Activated CD4-positive, alpha-beta T cell treated with anti-CD3 and anti-CD28 coated beads, Interleukin-2, amount 10 ng/mL, durations not matched to agents 7 days and 5 days (primary cell): Measurements from ENCODE around the gene SMR3A. TPM values are rescaled to one million over a fixed set of nuclear protein-coding genes. Genes with fewer than 3 reads are reported as not detected.

ENCODE experiments used
- CTCF ChIA-PET: fragments of 350-600 bp; sonication (Branson Sonifier 250); formaldehyde crosslinking; loops from one replicate; lab custom pipeline; 2021; ENCODE audit warnings: antibody characterized with exemption; lab: Charles Lee
- POLR2A ChIA-PET: fragments of 350-600 bp; sonication (Branson Sonifier 250); formaldehyde crosslinking; loops from one replicate; lab custom pipeline; 2021; ENCODE audit warnings: antibody characterized with exemption; lab: Charles Lee
- DNase-seq: peaks from one replicate; pipeline ENCODE4 v3.0.0-alpha.2; 2020
- H3K27ac Mint-ChIP-seq: one replicate; pipeline ENCODE4 v1.8.0; 2021; ENCODE audit warnings: mild to moderate bottlenecking, moderate library complexity, mixed read lengths
- H3K27me3 Mint-ChIP-seq: one replicate; pipeline ENCODE4 v1.8.0; 2021; ENCODE audit warnings: mixed read lengths
- H3K36me3 Mint-ChIP-seq: one replicate; pipeline ENCODE4 v1.8.0; 2021; ENCODE audit warnings: low read depth, mixed read lengths
- H3K4me1 Mint-ChIP-seq: one replicate; pipeline ENCODE4 v1.8.0; 2021; ENCODE audit warnings: mixed read lengths
- H3K4me3 Mint-ChIP-seq: one replicate; pipeline ENCODE4 v1.8.0; 2021; ENCODE audit warnings: mild to moderate bottlenecking, moderate library complexity, mixed read lengths
- H3K9me3 Mint-ChIP-seq: one replicate; pipeline ENCODE4 v1.8.0; 2021; ENCODE audit warnings: mixed read lengths
- total RNA-seq, 2 experiments: library from RNA; stranded (reverse); gene quantifications; one replicate each; pipeline ENCODE4 v1.2.3, GENCODE V29; 2021

SMR3A gene
- not detected for total RNA-seq

- Mint-ChIP-seq H3K9me3 (no peaks in the 10 kb centered on the region), H3K4me1 (no peaks in the 10 kb centered on the region), H3K4me3 (no peak within 1 kb of the TSS), H3K27ac (no peak within 1 kb of the TSS), H3K27me3 (no peaks in the 10 kb centered on the region), H3K36me3 (no peaks in the 10 kb centered on the region)
- no peak for DNase-seq
- CTCF ChIA-PET: no interaction called here
- POLR2A ChIA-PET: no interaction called here
Observed at GRCh38 chr4:70360460-70360859, at the start of gene SMR3A. TSS of gene SMR3A (plus strand) at chr4:70360760. CDS start at chr4:70362116, 1,356 bp downstream.

- Mint-ChIP-seq H3K4me1 (no peaks in the 10 kb centered on the region), H3K27me3 (no peaks in the 10 kb centered on the region), H3K27ac (no peak overlapping the region), H3K4me3 (no peak overlapping the region), H3K9me3 (no peaks in the 10 kb centered on the region), H3K36me3 (no peaks in the 10 kb centered on the region)
- POLR2A ChIA-PET: no interaction called here
- DNase-seq: no peak
- CTCF ChIA-PET: interaction anchor here (1.1 kb wide), 1 partner anchor 9 kb away, joined by 3 read pairs; no protein-coding TSS in a partner anchor
Observed at GRCh38 chr4:70313736-70314135, 46.8 kb upstream of the SMR3A start.

- H3K27ac Mint-ChIP-seq: no peak overlapping the region
- H3K4me1 Mint-ChIP-seq: no peaks in the 10 kb centered on the region
- H3K36me3 Mint-ChIP-seq: no peaks in the 10 kb centered on the region
- CTCF ChIA-PET: interaction anchor here (0.7 kb wide), 1 partner anchor 60 kb away, joined by 3 read pairs; no protein-coding TSS in a partner anchor
- POLR2A ChIA-PET: no interaction called here
- DNase-seq: no peak
- no peaks in the 10 kb centered on the region for H3K9me3 Mint-ChIP-seq
- no peak overlapping the region for H3K4me3 Mint-ChIP-seq
- no peaks in the 10 kb centered on the region for H3K27me3 Mint-ChIP-seq
Observed at GRCh38 chr4:70315928-70316327, 44.6 kb upstream of the SMR3A start.

- H3K27ac Mint-ChIP-seq: no peak overlapping the region
- no peaks in the 10 kb centered on the region for H3K36me3 Mint-ChIP-seq
- DNase-seq: no peak
- no peaks in the 10 kb centered on the region for H3K9me3 Mint-ChIP-seq
- H3K27me3 Mint-ChIP-seq: no peaks in the 10 kb centered on the region
- H3K4me1 Mint-ChIP-seq: no peaks in the 10 kb centered on the region
- CTCF ChIA-PET: no interaction called here
- no peak overlapping the region for H3K4me3 Mint-ChIP-seq
- POLR2A ChIA-PET: no interaction called here
Observed at GRCh38 chr4:70326052-70326451, 34.5 kb upstream of the SMR3A start.

- Mint-ChIP-seq H3K36me3 (no peaks in the 10 kb centered on the region), H3K4me1 (no peaks in the 10 kb centered on the region), H3K9me3 (no peaks in the 10 kb centered on the region), H3K27ac (no peak within 1 kb of the TSS), H3K27me3 (no peaks in the 10 kb centered on the region), H3K4me3 (no peak within 1 kb of the TSS)
- DNase-seq: no peak
- ChIA-PET CTCF (no interaction called here), POLR2A (no interaction called here)
Observed at GRCh38 chr4:70334681-70335080, 25.9 kb upstream of the SMR3A start, which contains the start of gene CABS1. TSS of gene CABS1 (plus strand) at chr4:70334981. CDS start at chr4:70335040, 59 bp downstream.

- no peak for DNase-seq
- Mint-ChIP-seq H3K36me3 (no peaks in the 10 kb centered on the region), H3K27me3 (no peaks in the 10 kb centered on the region), H3K9me3 (no peaks in the 10 kb centered on the region), H3K27ac (no peak overlapping the region), H3K4me3 (no peak overlapping the region), H3K4me1 (no peaks in the 10 kb centered on the region)
- POLR2A ChIA-PET: no interaction called here
- CTCF ChIA-PET: no interaction called here
Observed at GRCh38 chr4:70336043-70336442, 24.5 kb upstream of the SMR3A start.

GRCh38 chr4:70337886-70338420 lies 22.6 kb upstream of the SMR3A start:
- ChIA-PET CTCF (no interaction called here), POLR2A (no interaction called here)
- no peaks in the 10 kb centered on the region for H3K36me3 Mint-ChIP-seq
- no peak overlapping the region for H3K4me3 Mint-ChIP-seq
- DNase-seq: no peak
- no peaks in the 10 kb centered on the region for H3K9me3 Mint-ChIP-seq
- no peaks in the 10 kb centered on the region for H3K4me1 Mint-ChIP-seq
- no peaks in the 10 kb centered on the region for H3K27me3 Mint-ChIP-seq
- H3K27ac Mint-ChIP-seq: no peak overlapping the region

- Mint-ChIP-seq H3K27ac (no peak overlapping the region), H3K4me3 (no peak overlapping the region), H3K4me1 (no peaks in the 10 kb centered on the region), H3K27me3 (no peaks in the 10 kb centered on the region), H3K36me3 (no peaks in the 10 kb centered on the region), H3K9me3 (no peaks in the 10 kb centered on the region)
- DNase-seq: no peak
- POLR2A ChIA-PET: no interaction called here
- CTCF ChIA-PET: no interaction called here
Observed at GRCh38 chr4:70356185-70356584, 4.4 kb upstream of the SMR3A start.

- no peaks in the 10 kb centered on the region for H3K27me3 Mint-ChIP-seq
Observed at GRCh38 chr4:70359115-70359661, 1.4 kb upstream of the SMR3A start.

GRCh38 chr4:70364002-70364401 lies 3.4 kb downstream of the SMR3A start:
- POLR2A ChIA-PET: no interaction called here
- no peak for DNase-seq
- H3K9me3 Mint-ChIP-seq: no peaks in the 10 kb centered on the region
- no peak overlapping the region for H3K4me3 Mint-ChIP-seq
- H3K27me3 Mint-ChIP-seq: no peaks in the 10 kb centered on the region
- no peaks in the 10 kb centered on the region for H3K36me3 Mint-ChIP-seq
- H3K27ac Mint-ChIP-seq: no peak overlapping the region
- CTCF ChIA-PET: no interaction called here
- no peaks in the 10 kb centered on the region for H3K4me1 Mint-ChIP-seq

More at GRCh38 chr4:70359115-70359661, 1.4 kb upstream of the SMR3A start:
- ChIA-PET POLR2A (no interaction called here), CTCF (no interaction called here)
- DNase-seq: no peak
- H3K4me3 Mint-ChIP-seq: no peak overlapping the region
- H3K27ac Mint-ChIP-seq: no peak overlapping the region
- no peaks in the 10 kb centered on the region for H3K9me3 Mint-ChIP-seq
- H3K4me1 Mint-ChIP-seq: no peaks in the 10 kb centered on the region
- no peaks in the 10 kb centered on the region for H3K36me3 Mint-ChIP-seq

GRCh38 chr4:70365479-70365878 lies 4.9 kb downstream of the SMR3A start:
- DNase-seq: no peak
- H3K36me3 Mint-ChIP-seq: no peaks in the 10 kb centered on the region
- no peaks in the 10 kb centered on the region for H3K9me3 Mint-ChIP-seq
- H3K4me3 Mint-ChIP-seq: no peak overlapping the region
- H3K27ac Mint-ChIP-seq: no peak overlapping the region
- POLR2A ChIA-PET: no interaction called here
- no peaks in the 10 kb centered on the region for H3K4me1 Mint-ChIP-seq
- no peaks in the 10 kb centered on the region for H3K27me3 Mint-ChIP-seq
- CTCF ChIA-PET: interaction anchor here (0.6 kb wide), 1 partner anchor 139 kb away, joined by 4 read pairs; no protein-coding TSS in a partner anchor

GRCh38 chr4:70367813-70368212 lies 7.3 kb downstream of the SMR3A start:
- Mint-ChIP-seq H3K4me1 (no peaks in the 10 kb centered on the region), H3K27me3 (no peaks in the 10 kb centered on the region), H3K27ac (no peak overlapping the region), H3K9me3 (no peaks in the 10 kb centered on the region), H3K36me3 (no peaks in the 10 kb centered on the region), H3K4me3 (no peak overlapping the region)
- ChIA-PET POLR2A (no interaction called here), CTCF (interaction anchor here (0.6 to 1.0 kb wide), 2 partner anchors 11 to 49 kb away, joined by 3 read pairs; no protein-coding TSS in a partner anchor)
- no peak for DNase-seq

GRCh38 chr4:70371987-70372386 lies 11.4 kb downstream of the SMR3A start:
- Mint-ChIP-seq H3K36me3 (no peaks in the 10 kb centered on the region), H3K27me3 (no peaks in the 10 kb centered on the region), H3K4me3 (no peak overlapping the region), H3K27ac (no peak overlapping the region), H3K4me1 (no peaks in the 10 kb centered on the region), H3K9me3 (peaks cover 2% of the 10 kb centered on the region)
- no peak for DNase-seq
- CTCF ChIA-PET: no interaction called here
- POLR2A ChIA-PET: no interaction called here

GRCh38 chr4:70372760-70373159 lies 12.2 kb downstream of the SMR3A start:
- CTCF ChIA-PET: no interaction called here
- no peak overlapping the region for H3K4me3 Mint-ChIP-seq
- no peaks in the 10 kb centered on the region for H3K36me3 Mint-ChIP-seq
- H3K27me3 Mint-ChIP-seq: no peaks in the 10 kb centered on the region
- no peak overlapping the region for H3K27ac Mint-ChIP-seq
- no peak for DNase-seq
- POLR2A ChIA-PET: no interaction called here
- no peaks in the 10 kb centered on the region for H3K4me1 Mint-ChIP-seq
- peaks cover 2% of the 10 kb centered on the region for H3K9me3 Mint-ChIP-seq
